CD4-positive, alpha-beta T cell treated with Interleukin-2 at 100 ng/mL for 4 hours (primary cell): ENCODE measurements around the gene GALK1.

Source experiments
- DNase-seq: peaks from one replicate; pipeline ENCODE4 v3.0.0-alpha.2; 2020; ENCODE audit warnings: low spot score

GALK1 gene

GRCh38 chr17:75749545-75750389 is 15.2 kb downstream of the GALK1 start:
- DNase-seq: peak; percentile 86

- DNase-seq: no peak
Observed at GRCh38 chr17:75748706-75749105, 16.3 kb downstream of the GALK1 start.

GRCh38 chr17:75743625-75744206 is 21.3 kb downstream of the GALK1 start:
- DNase-seq: no peak

- no peak for DNase-seq
Observed at GRCh38 chr17:75742337-75742736, 22.7 kb downstream of the GALK1 start.

- DNase-seq: no peak
Observed at GRCh38 chr17:75740631-75741077, 24.3 kb downstream of the GALK1 start.

- no peak for DNase-seq
Observed at GRCh38 chr17:75740215-75740614, 24.8 kb downstream of the GALK1 start.

- DNase-seq: no peak
Observed at GRCh38 chr17:75739801-75740200, 25.2 kb downstream of the GALK1 start.

GRCh38 chr17:75739174-75739573 is 25.8 kb downstream of the GALK1 start:
- no peak for DNase-seq

- no peak for DNase-seq
Observed at GRCh38 chr17:75738218-75738802, 26.7 kb downstream of the GALK1 start.

GRCh38 chr17:75737133-75737962 is 27.6 kb downstream of the GALK1 start:
- DNase-seq: no peak

GRCh38 chr17:75736173-75736835 is 28.7 kb downstream of the GALK1 start:
- DNase-seq: no peak

- DNase-seq: no peak
Observed at GRCh38 chr17:75734674-75735294, 30.2 kb downstream of the GALK1 start.

GRCh38 chr17:75733471-75733870 is 31.5 kb downstream of the GALK1 start:
- DNase-seq: no peak

GRCh38 chr17:75731716-75732498 is 33.1 kb downstream of the GALK1 start:
- DNase-seq: no peak

- no peak for DNase-seq
Observed at GRCh38 chr17:75731086-75731715, 33.8 kb downstream of the GALK1 start.

- DNase-seq: no peak
Observed at GRCh38 chr17:75730065-75730464, 34.9 kb downstream of the GALK1 start.

- no peak for DNase-seq
Observed at GRCh38 chr17:75729351-75729750, 35.6 kb downstream of the GALK1 start.

GRCh38 chr17:75727391-75727790 is 37.6 kb downstream of the GALK1 start:
- DNase-seq: no peak

- no peak for DNase-seq
Observed at GRCh38 chr17:75725504-75725903, 39.5 kb downstream of the GALK1 start.
